Neural crest cell (in vitro differentiated cells): ENCODE results near the gene CDR2. TPM values are rescaled to one million over a fixed set of nuclear protein-coding genes. Genes with fewer than 3 reads are reported as not detected.
"Not testable (repeated sequence)": the region's sequence is repeated elsewhere in the genome, so short reads cannot be mapped to it uniquely, and the experiment has no call there.

Experiments
- DNase-seq: peaks from one replicate; pipeline ENCODE4 v3.0.0; 2021; ENCODE audit warnings: low read depth, mixed read lengths, low spot score
- H3K27ac Mint-ChIP-seq: one replicate; pipeline ENCODE4 v1.8.0; 2021; ENCODE audit warnings: mild to moderate bottlenecking, mixed read lengths; ENCODE audit not compliant: unreplicated experiment
- H3K27me3 Mint-ChIP-seq: 2 replicates; pipeline ENCODE4 v1.8.0; 2021; ENCODE audit warnings: low read depth, mild to moderate bottlenecking, mixed read lengths
- H3K36me3 Mint-ChIP-seq: 2 replicates; pipeline ENCODE4 v1.8.0; 2021; ENCODE audit warnings: low read depth, mild to moderate bottlenecking, mixed read lengths
- H3K4me1 Mint-ChIP-seq: 2 replicates; pipeline ENCODE4 v1.8.0; 2021; ENCODE audit warnings: mixed read lengths
- H3K4me3 Mint-ChIP-seq: one replicate; pipeline ENCODE4 v1.8.0; 2021; ENCODE audit warnings: mild to moderate bottlenecking, mixed read lengths
- H3K9me3 Mint-ChIP-seq: 2 replicates; pipeline ENCODE4 v1.8.0; 2021; ENCODE audit warnings: mixed read lengths
- total RNA-seq: library from RNA; stranded (reverse); gene quantifications from 2 replicates; pipeline ENCODE4 v1.2.1, GENCODE V29; 2021
- TF ChIP-seq, protein P1 (sequence below): fragments of 200-600 bp; sonication (generic); conservative IDR thresholded peaks from 2 replicates; pipeline ENCODE4 v1.5.0; 2021; ENCODE audit warnings: antibody characterized with exemption, mild to moderate bottlenecking

Gene CDR2
- total RNA-seq, 1 donor from 2014 or later = 16.1 TPM

- H3K27ac Mint-ChIP-seq = no peak overlapping the region
- H3K36me3 Mint-ChIP-seq = peaks cover 11% of the 10 kb centered on the region
- peaks cover 9% of the 10 kb centered on the region for H3K4me1 Mint-ChIP-seq
- TF ChIP-seq, protein P1, sequence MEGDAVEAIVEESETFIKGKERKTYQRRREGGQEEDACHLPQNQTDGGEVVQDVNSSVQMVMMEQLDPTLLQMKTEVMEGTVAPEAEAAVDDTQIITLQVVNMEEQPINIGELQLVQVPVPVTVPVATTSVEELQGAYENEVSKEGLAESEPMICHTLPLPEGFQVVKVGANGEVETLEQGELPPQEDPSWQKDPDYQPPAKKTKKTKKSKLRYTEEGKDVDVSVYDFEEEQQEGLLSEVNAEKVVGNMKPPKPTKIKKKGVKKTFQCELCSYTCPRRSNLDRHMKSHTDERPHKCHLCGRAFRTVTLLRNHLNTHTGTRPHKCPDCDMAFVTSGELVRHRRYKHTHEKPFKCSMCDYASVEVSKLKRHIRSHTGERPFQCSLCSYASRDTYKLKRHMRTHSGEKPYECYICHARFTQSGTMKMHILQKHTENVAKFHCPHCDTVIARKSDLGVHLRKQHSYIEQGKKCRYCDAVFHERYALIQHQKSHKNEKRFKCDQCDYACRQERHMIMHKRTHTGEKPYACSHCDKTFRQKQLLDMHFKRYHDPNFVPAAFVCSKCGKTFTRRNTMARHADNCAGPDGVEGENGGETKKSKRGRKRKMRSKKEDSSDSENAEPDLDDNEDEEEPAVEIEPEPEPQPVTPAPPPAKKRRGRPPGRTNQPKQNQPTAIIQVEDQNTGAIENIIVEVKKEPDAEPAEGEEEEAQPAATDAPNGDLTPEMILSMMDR = no peak
- no peak for DNase-seq
- no peaks in the 10 kb centered on the region for H3K27me3 Mint-ChIP-seq
- H3K9me3 Mint-ChIP-seq = peaks cover 5% of the 10 kb centered on the region
- H3K4me3 Mint-ChIP-seq = no peak overlapping the region
Measured at GRCh38 chr16:22355487-22355908, 18.9 kb downstream of the CDR2 start.

DNA sequence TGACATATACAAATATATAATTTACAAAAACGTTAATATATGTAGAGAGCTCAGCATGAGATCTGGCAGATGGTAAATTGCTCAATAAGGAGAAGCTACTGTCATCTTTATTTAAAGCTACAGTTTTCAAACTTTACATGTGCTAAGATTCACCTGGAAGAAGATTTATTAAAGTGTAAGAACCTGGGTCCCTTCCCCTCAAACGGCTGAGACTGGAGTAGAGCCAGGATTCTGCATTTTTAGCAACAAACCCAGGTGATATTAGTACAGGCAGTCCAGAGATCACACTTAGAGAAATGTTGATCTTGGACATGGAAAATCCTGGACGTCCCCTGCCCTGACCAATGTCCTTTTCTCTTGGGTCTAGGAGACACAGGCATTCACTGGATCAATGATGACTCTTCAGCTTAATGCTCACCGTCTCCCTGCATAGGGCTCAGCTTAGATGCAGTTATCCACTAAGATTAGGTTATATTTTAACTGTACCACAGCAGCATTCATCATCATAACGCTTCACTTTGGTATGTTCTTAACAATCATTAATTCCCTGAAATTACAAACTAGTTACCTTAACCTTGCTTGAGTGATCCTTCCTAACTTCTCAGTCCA is 20.4 kb downstream of the CDR2 start:
- H3K27me3 Mint-ChIP-seq = no peaks in the 10 kb centered on the region
- DNase-seq = no peak
- peaks cover 9% of the 10 kb centered on the region for H3K4me1 Mint-ChIP-seq
- H3K4me3 Mint-ChIP-seq = no peak overlapping the region
- peaks cover 14% of the 10 kb centered on the region for H3K36me3 Mint-ChIP-seq
- H3K9me3 Mint-ChIP-seq = peaks cover 5% of the 10 kb centered on the region
- TF ChIP-seq, protein P1 = no peak
- no peak overlapping the region for H3K27ac Mint-ChIP-seq

DNA sequence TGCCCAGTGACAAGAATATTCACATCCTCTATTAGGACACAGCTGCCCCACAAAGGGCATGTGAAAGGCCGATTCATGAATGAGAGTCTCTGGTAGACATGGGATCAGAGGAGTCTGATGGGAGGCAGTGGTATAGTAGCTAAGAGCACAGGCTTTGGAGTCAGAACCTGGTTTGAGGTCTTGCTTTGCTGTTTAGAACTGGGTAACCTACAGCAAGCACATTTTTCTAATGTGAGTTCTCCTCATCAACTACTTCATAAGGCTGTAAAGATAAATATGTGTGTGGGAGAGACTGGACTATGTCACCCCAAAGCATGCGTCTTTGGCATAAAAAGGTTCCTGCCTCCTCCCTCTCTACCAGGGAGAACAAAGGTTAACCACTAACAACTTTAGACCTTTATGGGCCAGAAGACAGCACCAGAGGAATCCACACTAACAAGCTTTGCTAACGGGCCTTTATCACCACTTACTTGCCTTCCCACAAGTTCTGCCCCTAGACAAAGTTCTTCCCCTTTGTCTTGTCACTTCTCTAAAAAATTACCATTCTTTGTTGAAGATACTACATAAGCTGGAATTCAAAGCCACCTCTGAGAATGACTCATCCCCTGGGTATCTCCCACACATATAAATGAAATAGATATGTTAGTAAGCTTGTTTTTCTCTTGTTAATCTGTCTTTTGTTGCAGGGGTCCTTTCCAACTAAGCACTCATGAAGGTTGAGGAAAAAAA is 21.1 kb downstream of the CDR2 start:
- H3K4me3 Mint-ChIP-seq = no peak overlapping the region
- H3K27ac Mint-ChIP-seq = no peak overlapping the region
- TF ChIP-seq, protein P1 = no peak
- peaks cover 18% of the 10 kb centered on the region for H3K36me3 Mint-ChIP-seq
- H3K27me3 Mint-ChIP-seq = no peaks in the 10 kb centered on the region
- no peak for DNase-seq
- H3K4me1 Mint-ChIP-seq = peaks cover 9% of the 10 kb centered on the region
- H3K9me3 Mint-ChIP-seq = peaks cover 5% of the 10 kb centered on the region

DNA sequence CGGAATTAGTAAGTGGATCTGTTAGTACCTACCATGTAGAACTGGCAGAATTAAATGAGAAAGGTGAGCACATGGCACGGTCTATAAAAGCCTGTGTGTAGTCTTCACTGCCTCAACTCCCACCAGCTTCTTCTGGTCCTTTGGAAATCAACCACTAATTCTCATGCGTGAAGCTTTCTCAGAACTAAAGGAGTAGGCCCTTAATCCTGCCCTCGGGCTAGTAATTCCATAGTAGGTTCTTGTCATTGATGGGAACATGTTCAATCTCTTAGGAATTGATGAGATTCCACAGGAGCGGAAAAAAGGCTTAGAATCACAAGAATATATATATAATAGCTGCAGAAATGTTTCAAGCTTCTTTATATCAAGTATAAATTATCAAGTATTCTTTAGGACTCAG is 21.7 kb downstream of the CDR2 start:
- DNase-seq = no peak
- no peak overlapping the region for H3K27ac Mint-ChIP-seq
- TF ChIP-seq, protein P1 = no peak
- no peak overlapping the region for H3K4me3 Mint-ChIP-seq
- H3K4me1 Mint-ChIP-seq = peaks cover 9% of the 10 kb centered on the region
- peaks cover 5% of the 10 kb centered on the region for H3K9me3 Mint-ChIP-seq
- no peaks in the 10 kb centered on the region for H3K27me3 Mint-ChIP-seq
- peaks cover 18% of the 10 kb centered on the region for H3K36me3 Mint-ChIP-seq

GRCh38 chr16:22352140-22352539 is 22.3 kb downstream of the CDR2 start:
- Mint-ChIP-seq H3K4me3 (no peak overlapping the region), H3K4me1 (peaks cover 9% of the 10 kb centered on the region), H3K9me3 (peaks cover 5% of the 10 kb centered on the region), H3K27me3 (no peaks in the 10 kb centered on the region), H3K36me3 (peaks cover 23% of the 10 kb centered on the region), H3K27ac (no peak overlapping the region)
- DNase-seq = no peak
- TF ChIP-seq, protein P1 = no peak

DNA sequence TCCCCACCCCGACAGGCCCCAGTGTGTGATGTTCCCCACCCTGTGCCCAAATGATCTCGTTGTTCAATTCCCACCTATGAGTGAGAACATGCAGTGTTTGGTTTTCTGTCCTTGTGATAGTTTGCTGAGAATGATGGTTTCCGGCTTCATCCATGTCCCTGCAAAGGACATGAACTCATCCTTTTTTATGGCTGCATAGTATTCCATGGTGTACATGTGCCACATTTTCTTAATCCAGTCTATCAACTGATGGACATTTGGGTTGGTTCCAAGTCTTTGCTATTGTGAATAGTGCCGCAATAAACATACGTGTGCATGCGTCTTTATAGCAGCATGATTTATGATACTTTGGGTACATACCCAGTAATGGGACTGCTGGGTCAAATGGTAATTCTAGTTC is 23.4 kb downstream of the CDR2 start:
- peaks cover 26% of the 10 kb centered on the region for H3K36me3 Mint-ChIP-seq
- H3K4me3 Mint-ChIP-seq, H3K4me1 Mint-ChIP-seq, H3K27ac Mint-ChIP-seq, H3K9me3 Mint-ChIP-seq, DNase-seq, H3K27me3 Mint-ChIP-seq: not testable (repeated sequence)
